Natural killer cell (primary cell): ENCODE results near the gene FAT2. TPM values are rescaled to one million over a fixed set of nuclear protein-coding genes. Genes with fewer than 3 reads are reported as not detected.
A peak's percentile ranks its signal among the peaks of the same experiment; 100 is the strongest.

ENCODE experiments used
- ATAC-seq, 3 donors: fragments of 150-1000 bp in 2 of 3; fragments of 200-7000 bp in 1 of 3; cut with Tn5 transposase; 1 replicate in 1 of 3; 2 replicates in 2 of 3; pipeline ENCODE4 v1.10.0; 2021; ENCODE audit warnings: mild to moderate bottlenecking in 2 of 3, moderate library complexity in 2 of 3
- DNase-seq, 2 donors: peaks; one replicate each; pipeline versions ENCODE4 v3.0.0 to v3.0.0-alpha.2; 2013 to 2021; ENCODE audit warnings: mixed read lengths in 1 of 2
- H3K27ac ChIP-seq: one replicate; pipeline ENCODE4 v1.5.1; 2013; ENCODE audit warnings: mild to moderate bottlenecking, low read length
- H3K27me3 ChIP-seq: one replicate; pipeline ENCODE4 v1.6.1; 2013; ENCODE audit warnings: low read length; ENCODE audit not compliant: control insufficient read depth, insufficient read depth
- H3K36me3 ChIP-seq: one replicate; pipeline ENCODE4 v1.6.1; 2013; ENCODE audit warnings: low read length; ENCODE audit not compliant: control insufficient read depth, insufficient read depth
- H3K4me1 ChIP-seq: one replicate; pipeline ENCODE4 v1.6.1; 2013; ENCODE audit warnings: low read length; ENCODE audit not compliant: control insufficient read depth, insufficient read depth
- H3K4me3 ChIP-seq: one replicate; pipeline ENCODE4 v1.5.1; 2013; ENCODE audit warnings: low read length
- H3K9me3 ChIP-seq: one replicate; pipeline ENCODE4 v1.6.1; 2013; ENCODE audit warnings: low read length; ENCODE audit not compliant: control insufficient read depth, insufficient read depth
- H3K27ac Mint-ChIP-seq, 2 donors: one replicate each; pipeline ENCODE4 v1.8.0; 2022; ENCODE audit warnings: mild to moderate bottlenecking in 2 of 2, mixed read lengths in 2 of 2, moderate library complexity in 1 of 2
- H3K27me3 Mint-ChIP-seq, 2 donors: one replicate each; pipeline ENCODE4 v1.8.0; 2022; ENCODE audit warnings: low read depth in 2 of 2, mixed read lengths in 2 of 2
- H3K36me3 Mint-ChIP-seq: one replicate; pipeline ENCODE4 v1.8.0; 2022; ENCODE audit warnings: mixed read lengths
- H3K4me1 Mint-ChIP-seq, 2 donors: one replicate each; pipeline ENCODE4 v1.8.0; 2022; ENCODE audit warnings: mixed read lengths in 2 of 2
- H3K4me3 Mint-ChIP-seq: one replicate; pipeline ENCODE4 v1.8.0; 2022; ENCODE audit warnings: mild to moderate bottlenecking, moderate library complexity, mixed read lengths
- H3K9me3 Mint-ChIP-seq, 2 donors: one replicate each; pipeline ENCODE4 v1.8.0; 2022; ENCODE audit warnings: mixed read lengths in 2 of 2
- WGBS: methylation state at CpG from one replicate; pipeline ENCODE4 v1.1.7; 2013; ENCODE audit warnings: missing lambda C conversion rate; ENCODE audit not compliant: insufficient coverage; 5-methylcytosine and 5-hydroxymethylcytosine counted together
- intact Hi-C: fragments of 100-400 bp; cut with micrococcal nuclease; formaldehyde crosslinking; loops from one replicate; pipeline ENCODE4 v1.14.2; 2022
- total RNA-seq, 4 donors: library from RNA; stranded (reverse); fragments of 120-200 nt in 1 of 4; gene quantifications; one replicate each; pipeline versions ENCODE4 v1.2.3 to v1.2.4, GENCODE V29; 2013 to 2022
- TF ChIP-seq, protein P1 (sequence below): fragments of 200-600 bp; IDR thresholded peaks from one replicate; pipeline ENCODE4 v1.8.0; 2022; ENCODE audit warnings: antibody characterized with exemption

Gene FAT2
- total RNA-seq, 3 donors from 2014 or later (not counting 1 experiment from before 2014, with no cell fraction given) = not detected

DNA sequence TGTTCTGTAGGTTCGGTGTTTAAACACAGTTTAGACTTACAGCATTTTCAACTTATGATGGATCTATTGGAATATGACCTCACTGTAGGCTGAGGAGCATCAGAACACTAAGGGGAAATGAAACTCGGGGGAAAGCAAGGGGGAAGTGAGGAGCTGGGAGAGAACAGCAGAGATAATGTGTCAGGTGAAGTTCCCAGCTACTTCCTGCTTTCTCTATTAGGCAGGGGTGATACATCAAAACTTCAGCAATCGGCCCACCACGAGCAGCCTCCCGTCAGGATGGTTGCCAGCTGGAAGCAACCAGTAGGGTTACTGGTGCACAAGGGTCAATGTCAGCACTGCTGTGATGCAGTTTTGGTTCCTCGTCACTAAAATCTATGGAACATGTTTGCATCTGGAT is 34.3 kb downstream of the FAT2 start:
- no peaks in the 10 kb centered on the region for H3K4me1 Mint-ChIP-seq
- no peaks in the 10 kb centered on the region for H3K9me3 Mint-ChIP-seq
- no peak overlapping the region for H3K27ac Mint-ChIP-seq
- no peak overlapping the region for H3K27ac ChIP-seq
- H3K4me3 Mint-ChIP-seq = no peak overlapping the region
- no peaks in the 10 kb centered on the region for H3K36me3 ChIP-seq
- no peaks in the 10 kb centered on the region for H3K27me3 ChIP-seq
- WGBS = 38% methylated on average over 6 of the region's 6 CpGs
- H3K4me1 ChIP-seq = no peaks in the 10 kb centered on the region
- H3K27me3 Mint-ChIP-seq = no peaks in the 10 kb centered on the region
- intact Hi-C loops = no loop called here
- DNase-seq = peak in 1 of 2 donors; percentile 5
- H3K36me3 Mint-ChIP-seq = no peaks in the 10 kb centered on the region
- H3K9me3 ChIP-seq = no peaks in the 10 kb centered on the region
- ATAC-seq = peak in 1 of 3 donors; percentile 20
- H3K4me3 ChIP-seq = no peak overlapping the region
- TF ChIP-seq, protein P1, sequence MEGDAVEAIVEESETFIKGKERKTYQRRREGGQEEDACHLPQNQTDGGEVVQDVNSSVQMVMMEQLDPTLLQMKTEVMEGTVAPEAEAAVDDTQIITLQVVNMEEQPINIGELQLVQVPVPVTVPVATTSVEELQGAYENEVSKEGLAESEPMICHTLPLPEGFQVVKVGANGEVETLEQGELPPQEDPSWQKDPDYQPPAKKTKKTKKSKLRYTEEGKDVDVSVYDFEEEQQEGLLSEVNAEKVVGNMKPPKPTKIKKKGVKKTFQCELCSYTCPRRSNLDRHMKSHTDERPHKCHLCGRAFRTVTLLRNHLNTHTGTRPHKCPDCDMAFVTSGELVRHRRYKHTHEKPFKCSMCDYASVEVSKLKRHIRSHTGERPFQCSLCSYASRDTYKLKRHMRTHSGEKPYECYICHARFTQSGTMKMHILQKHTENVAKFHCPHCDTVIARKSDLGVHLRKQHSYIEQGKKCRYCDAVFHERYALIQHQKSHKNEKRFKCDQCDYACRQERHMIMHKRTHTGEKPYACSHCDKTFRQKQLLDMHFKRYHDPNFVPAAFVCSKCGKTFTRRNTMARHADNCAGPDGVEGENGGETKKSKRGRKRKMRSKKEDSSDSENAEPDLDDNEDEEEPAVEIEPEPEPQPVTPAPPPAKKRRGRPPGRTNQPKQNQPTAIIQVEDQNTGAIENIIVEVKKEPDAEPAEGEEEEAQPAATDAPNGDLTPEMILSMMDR = no peak

DNA sequence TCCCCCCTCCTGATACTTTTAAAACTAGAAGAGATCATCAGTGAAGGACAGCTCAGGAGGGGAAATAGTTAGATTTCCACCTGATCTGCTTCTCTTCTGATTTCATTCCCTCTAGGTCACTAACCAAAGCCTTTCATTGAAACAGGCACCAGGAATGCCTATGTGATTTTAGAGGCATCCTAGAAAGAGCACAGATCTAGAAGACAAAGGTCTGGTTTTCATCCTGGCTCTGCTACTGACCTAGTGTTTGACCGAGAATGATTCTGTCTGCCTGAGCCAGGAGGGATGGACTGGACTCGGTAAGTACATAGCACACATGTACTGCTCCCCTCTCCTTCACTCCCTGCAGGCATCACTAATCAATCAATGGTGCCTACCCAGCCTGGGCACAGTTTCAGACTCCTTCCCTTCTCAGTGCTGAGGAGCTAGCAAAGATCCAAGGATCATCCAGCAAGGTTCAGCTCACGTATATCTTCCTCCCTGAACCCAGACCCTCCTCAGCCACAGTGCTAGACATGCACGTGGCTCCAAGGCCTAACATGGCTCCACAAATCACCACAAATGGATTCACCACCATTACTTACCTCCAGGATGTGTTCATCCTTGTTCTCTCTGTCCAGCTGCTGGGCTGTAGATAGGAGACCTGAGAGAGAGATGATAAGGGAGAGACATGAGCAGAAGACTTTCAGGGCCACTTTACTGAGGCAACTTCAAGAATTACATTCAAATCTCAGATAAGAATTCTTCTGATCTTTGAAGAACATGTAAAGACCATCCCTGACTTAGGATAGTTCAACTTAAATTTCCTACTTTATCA is 35.2 kb downstream of the FAT2 start:
- DNase-seq (no peak), ATAC-seq (no peak)
- Mint-ChIP-seq H3K27ac (no peak overlapping the region), H3K4me1 (no peaks in the 10 kb centered on the region), H3K9me3 (no peaks in the 10 kb centered on the region), H3K4me3 (no peak overlapping the region), H3K36me3 (no peaks in the 10 kb centered on the region), H3K27me3 (no peaks in the 10 kb centered on the region)
- Histone ChIP-seq H3K4me1 (no peaks in the 10 kb centered on the region), H3K27ac (no peak overlapping the region), H3K4me3 (no peak overlapping the region), H3K36me3 (no peaks in the 10 kb centered on the region), H3K27me3 (no peaks in the 10 kb centered on the region), H3K9me3 (no peaks in the 10 kb centered on the region)
- intact Hi-C loops = no loop called here
- 91% methylated on average over 4 of the region's 4 CpGs for WGBS
- TF ChIP-seq, protein P1 = no peak

DNA sequence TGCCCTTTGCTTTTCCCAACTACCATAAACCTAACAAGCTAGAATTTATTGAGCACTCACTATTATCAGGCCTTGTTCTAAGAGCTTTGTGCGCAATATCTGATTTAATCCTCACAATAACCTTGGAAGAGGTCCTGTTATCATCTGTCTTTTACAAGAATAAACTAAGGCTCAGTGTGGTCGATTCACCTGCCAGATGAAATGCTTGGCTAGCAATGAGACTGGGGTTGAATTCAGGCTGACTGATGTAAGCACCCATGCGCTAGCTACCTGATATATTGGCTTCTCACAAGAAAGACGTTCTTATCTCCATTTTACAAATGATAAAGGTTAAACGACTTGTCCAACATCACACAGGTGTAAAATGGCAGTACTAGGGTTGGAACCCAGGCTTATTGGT is 37.4 kb downstream of the FAT2 start:
- no peaks in the 10 kb centered on the region for H3K4me1 ChIP-seq
- no peaks in the 10 kb centered on the region for H3K27me3 ChIP-seq
- TF ChIP-seq, protein P1 = no peak
- Mint-ChIP-seq H3K9me3 (no peaks in the 10 kb centered on the region), H3K4me3 (no peak overlapping the region), H3K27ac (no peak overlapping the region), H3K4me1 (no peaks in the 10 kb centered on the region), H3K27me3 (no peaks in the 10 kb centered on the region), H3K36me3 (no peaks in the 10 kb centered on the region)
- DNase-seq = no peak
- no peak for ATAC-seq
- H3K4me3 ChIP-seq = no peak overlapping the region
- 81% methylated on average over 5 of the region's 5 CpGs for WGBS
- no peak overlapping the region for H3K27ac ChIP-seq
- intact Hi-C loops = no loop called here
- no peaks in the 10 kb centered on the region for H3K36me3 ChIP-seq
- H3K9me3 ChIP-seq = no peaks in the 10 kb centered on the region
